Coronary artery (tissue), 2 donors: Measurements from ENCODE around the gene SPTBN4.

Source experiments
- DNase-seq: peaks from one replicate; pipeline ENCODE4 v3.0.0-alpha.2; 2017; ENCODE audit warnings: low spot score
- H3K27ac ChIP-seq, 2 donors: fragments of 200-600 bp; sonication (generic); one replicate each; pipeline ENCODE4 v1.5.1; 2016 to 2019
- H3K4me3 ChIP-seq: fragments of 200-600 bp; sonication (generic); 2 replicates; pipeline ENCODE4 v1.5.1; 2016; ENCODE audit warnings: mild to moderate bottlenecking, moderate library complexity
- CTCF ChIP-seq: fragments of 200-600 bp; sonication (generic); IDR thresholded peaks from one replicate; pipeline ENCODE4 v1.5.1; 2019; ENCODE audit warnings: antibody characterized with exemption

The SPTBN4 gene

DNA sequence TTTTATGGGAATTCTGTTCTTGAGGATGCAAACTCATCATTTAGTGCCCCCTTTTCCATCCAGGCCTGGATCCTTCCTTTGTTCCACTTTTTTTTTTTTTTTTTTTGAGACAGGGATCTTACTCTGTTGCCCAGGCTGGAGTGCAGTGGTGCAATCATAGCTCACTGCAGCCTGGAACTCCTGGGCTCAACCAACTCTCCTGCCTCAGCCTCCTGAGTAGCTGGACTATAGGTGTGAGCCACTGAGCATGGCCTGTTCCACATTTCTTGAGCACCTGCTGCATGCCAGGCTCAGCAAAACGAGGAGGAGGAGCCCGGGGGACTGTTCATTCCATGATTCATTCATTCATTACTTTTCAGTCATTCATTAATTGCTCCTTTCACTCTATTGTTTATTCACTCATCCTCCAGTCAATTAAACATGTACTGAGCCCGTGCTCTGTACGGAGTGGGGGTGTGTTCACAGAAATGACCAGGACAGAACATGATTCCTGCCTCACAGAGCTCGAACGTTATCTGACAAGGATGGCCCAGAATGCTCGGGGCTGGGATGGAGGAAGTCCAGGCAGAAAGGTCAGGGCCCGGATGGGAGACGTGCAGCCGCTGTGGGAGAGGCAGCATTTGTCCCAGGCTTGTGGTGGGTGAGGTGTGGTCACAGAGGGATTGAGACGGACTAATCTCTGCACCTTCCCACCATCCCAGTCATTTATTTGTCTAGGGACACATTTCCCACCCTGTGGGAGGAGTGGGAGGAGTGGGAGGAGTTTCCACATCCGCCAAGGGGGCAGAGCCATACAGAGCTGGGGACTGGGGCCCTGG, 58.6 kb downstream of the SPTBN4 start:
- no peak overlapping the region for H3K27ac ChIP-seq
- no peak overlapping the region for H3K4me3 ChIP-seq
- no peak for TF ChIP-seq CTCF
- DNase-seq: no peak

- no peak for TF ChIP-seq CTCF
- no peak for DNase-seq
- no peak overlapping the region for H3K4me3 ChIP-seq
- H3K27ac ChIP-seq: no peak overlapping the region
Observed at GRCh38 chr19:40528078-40528477, 61.3 kb downstream of the SPTBN4 start.

DNA sequence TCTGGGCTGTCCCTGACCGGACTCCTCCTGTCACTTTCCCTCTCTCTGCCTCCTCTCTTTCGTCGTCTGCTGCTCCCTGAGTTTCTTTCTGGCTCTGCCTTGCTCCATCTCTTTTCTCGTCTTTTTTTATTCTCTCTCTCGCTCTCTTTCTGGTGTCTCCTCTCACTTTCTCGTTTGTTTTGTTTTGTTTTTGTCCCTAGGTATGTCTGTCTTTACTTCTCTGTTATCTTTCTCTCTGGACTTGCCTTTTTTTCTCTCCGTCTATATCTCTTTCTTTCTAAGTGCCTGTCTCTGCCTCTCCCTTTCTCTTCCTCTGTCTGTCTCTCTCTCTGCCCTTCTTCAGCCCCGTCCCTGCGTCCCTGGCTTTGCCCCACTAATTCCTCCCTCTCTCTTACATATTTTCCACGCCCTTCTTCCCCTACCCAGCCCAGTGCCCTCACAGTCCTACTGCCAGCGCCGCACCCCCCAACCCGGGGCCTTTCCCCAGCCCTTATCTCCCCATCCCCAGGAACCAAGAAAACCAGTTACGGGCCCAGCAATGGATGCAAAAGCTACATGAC, 61.8 kb downstream of the SPTBN4 start:
- Histone ChIP-seq H3K27ac (no peak overlapping the region), H3K4me3 (peak overlapping the region; percentile 79)
- TF ChIP-seq CTCF: no peak
- no peak for DNase-seq

GRCh38 chr19:40529093-40529954, 62.5 kb downstream of the SPTBN4 start:
- peak; percentile 86 for DNase-seq
- Histone ChIP-seq H3K27ac (peak overlapping the region; percentile 37 to 64), H3K4me3 (peak overlapping the region; percentile 79)
- TF ChIP-seq CTCF: peak; percentile 91

- no peak for DNase-seq
- Histone ChIP-seq H3K27ac (no peak overlapping the region), H3K4me3 (peak overlapping the region; percentile 44)
Observed at GRCh38 chr19:40530091-40530901, 63.5 kb downstream of the SPTBN4 start.

More at GRCh38 chr19:40530091-40530901, 63.5 kb downstream of the SPTBN4 start:
- no peak for TF ChIP-seq CTCF
